D341Med (cell line): ENCODE measurements around the gene EXOC3L2.
A peak's percentile ranks its signal among the peaks of the same experiment; 100 is the strongest.
"Not testable (repeated sequence)": the region's sequence is repeated elsewhere in the genome, so short reads cannot be mapped to it uniquely, and the experiment has no call there.

Source experiments
- DNase-seq: peaks from one replicate; pipeline ENCODE4 v3.0.0; 2012; ENCODE audit warnings: low spot score

The EXOC3L2 gene

DNA sequence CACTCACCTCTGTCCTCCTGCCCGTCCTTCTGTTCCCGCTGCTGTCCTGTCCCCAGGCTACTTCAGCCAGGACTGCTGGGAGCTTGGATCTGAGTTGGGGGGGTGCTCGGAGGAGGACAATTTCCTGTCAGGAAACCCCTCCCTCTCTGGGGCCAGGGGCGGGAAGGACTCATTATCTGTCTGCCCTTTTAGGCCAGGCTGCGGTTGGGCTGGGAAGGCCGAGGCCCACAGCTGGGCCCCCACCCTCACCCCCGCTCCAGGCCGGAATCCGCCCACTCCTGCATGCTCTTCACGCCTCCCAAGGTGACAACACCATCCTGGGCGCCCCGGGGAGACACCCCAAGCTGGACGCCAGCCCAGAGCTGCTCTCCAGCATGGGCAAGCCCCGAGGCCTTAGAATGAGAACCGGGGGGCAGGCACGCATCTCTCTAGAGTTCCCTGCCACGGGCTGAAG is at the start of gene EXOC3L2:
Gene EXOC3L2, minus strand, starts transcription at position 74 of the 454 bp plus-strand sequence. CDS start 6,362 bp downstream, outside the sequence.
- DNase-seq: no peak

DNA sequence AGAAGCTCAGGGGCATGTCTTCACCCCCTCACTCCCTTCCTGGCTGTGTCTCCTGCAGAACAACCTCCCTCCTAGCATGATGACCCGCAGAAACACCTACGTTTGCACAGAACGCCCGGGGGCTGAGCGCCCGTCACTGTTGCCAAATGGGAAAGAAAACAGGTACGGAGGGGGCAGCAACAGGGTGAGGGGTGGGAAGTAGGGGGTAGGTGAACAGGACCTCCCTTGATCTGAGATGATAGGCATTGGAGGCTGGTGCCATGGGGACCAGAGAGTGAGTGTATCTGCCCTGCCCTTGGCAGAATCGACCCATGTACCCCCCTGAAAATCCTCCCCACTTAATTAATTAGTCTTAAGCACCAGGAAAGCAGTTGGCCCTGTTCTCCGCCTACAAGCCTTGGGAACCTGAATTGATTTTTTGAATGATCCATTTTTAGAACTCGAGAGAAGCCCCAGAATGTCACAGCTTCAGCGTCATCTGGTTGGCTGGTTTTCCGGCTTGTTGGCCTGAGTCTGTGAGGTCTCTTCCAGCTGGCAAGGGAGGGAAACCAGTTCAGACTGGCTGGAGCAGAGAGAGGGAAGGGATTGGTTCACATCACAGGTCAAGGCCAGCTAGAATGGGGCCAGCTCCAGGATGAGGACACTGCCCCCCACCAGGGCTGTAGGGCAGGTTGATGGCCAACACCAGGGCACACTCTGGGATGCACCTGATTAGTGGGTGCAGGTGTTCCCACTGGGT is 49.3 kb upstream of the EXOC3L2 start:
- no peak for DNase-seq

DNA sequence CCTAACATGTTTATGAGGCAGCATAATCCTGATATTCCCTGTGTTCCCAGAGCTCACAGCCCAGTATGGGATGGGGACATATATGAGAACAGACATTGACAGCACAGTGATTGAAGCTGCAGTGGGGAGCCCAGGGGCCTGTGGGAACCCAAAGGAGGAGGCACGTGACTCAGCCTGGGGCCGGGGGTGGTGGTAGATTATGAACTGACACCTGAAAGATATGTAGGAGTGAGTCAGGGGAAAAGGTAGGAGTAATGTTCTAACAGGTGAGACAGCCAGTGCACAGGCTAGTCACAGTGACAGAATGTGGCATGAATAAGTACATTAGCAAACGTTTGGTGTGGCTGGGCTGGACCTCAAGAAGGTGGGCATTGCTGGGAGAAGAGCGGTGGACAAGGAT is 48.5 kb upstream of the EXOC3L2 start:
- DNase-seq: no peak

DNA sequence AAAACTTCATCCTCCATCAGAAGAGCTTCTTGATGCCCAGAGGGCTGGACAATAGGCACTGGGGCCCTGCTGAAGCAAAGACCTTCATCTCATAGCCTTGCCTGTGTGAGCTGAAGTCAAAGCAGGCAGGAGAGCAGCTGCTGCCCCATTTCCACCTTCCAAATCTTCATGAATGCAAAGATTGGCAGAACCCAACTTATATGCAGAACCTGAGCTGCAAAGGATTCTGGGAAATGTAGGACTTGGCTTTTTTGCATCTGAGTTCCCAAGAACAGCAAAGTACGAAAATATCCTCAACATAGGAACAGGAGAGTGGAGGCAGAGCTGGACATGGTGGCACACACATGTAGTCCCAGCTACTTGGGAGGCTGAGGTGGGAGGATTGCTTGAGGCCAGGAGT is 46.6 kb upstream of the EXOC3L2 start:
- DNase-seq: no peak

DNA sequence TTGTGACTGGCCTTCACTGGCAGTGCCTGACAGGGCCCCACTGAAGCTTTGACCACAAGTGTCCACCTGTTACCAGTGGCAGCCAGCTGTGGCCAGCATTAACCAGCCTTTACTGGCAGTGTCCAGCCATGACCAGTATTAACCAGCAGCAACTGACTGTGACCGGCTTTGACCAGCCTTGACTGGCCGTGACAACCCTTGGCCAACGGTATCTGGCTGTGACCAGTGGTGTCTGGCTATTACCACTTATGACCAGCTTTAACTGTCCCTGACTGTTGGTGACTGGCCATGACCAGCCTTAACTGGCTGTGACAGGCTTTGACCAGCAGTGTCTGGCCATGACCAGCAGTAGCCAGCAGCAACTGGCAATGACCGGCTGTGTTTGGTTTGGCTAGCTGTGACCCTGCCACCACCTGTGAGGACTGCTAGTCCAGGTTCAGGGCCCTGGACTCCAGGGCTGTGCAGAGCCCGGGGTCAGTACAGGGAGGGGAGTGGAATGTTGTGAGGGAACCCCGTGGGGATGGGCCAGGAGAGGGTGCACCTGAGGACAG is 45.2 kb upstream of the EXOC3L2 start:
- DNase-seq: no peak

DNA sequence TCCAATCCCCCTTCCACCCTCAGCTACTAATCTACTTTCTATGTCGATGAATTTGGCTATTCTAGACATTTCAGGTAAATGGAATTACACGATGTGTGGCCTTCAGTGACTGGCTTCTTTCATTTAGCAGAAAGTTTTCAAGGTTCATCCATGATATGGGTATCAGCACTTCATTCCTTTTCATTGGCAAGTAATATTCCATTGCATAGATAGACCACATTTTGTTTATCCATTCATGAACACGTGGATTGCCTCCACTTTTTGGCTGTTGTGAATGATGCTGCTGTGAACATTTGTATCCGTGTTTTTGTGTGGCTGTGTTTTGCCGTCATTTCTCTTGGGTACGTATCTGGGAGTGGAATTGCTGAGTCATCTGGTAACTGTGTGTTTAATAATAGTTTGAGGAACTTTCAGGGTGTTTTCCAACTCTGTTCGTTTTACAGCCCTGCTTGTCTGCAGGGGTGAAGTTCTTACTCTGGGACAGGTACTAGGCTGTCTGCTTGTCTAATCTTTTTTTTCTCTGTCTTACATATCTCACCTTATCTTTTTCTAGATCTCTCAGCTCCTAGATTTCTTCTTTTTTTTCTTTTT is 38.3 kb upstream of the EXOC3L2 start:
- DNase-seq: no peak

DNA sequence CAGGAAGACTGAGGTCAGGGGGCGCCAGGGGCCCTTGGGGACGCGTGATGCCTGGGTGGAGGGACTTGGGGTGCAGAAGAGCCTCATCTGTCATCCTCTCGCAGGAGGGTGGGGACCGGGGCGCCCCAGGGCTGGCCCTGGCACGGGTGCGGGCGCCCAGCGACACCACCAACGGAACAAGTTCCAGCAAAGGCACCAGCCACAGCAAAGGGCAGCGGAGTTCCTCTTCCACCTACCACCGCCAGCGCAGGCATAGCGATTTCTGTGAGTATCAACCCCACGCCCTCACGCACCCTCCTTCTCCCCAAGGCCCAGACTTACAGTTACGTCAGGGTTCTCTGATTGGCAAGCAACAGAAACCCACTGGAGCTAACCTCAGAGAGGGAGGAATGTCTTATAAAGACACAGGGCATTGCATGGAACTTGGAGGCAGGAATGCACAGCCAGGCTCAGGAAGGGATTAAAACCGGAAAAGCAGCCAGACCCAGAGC is 35.3 kb upstream of the EXOC3L2 start:
- no peak for DNase-seq

DNA sequence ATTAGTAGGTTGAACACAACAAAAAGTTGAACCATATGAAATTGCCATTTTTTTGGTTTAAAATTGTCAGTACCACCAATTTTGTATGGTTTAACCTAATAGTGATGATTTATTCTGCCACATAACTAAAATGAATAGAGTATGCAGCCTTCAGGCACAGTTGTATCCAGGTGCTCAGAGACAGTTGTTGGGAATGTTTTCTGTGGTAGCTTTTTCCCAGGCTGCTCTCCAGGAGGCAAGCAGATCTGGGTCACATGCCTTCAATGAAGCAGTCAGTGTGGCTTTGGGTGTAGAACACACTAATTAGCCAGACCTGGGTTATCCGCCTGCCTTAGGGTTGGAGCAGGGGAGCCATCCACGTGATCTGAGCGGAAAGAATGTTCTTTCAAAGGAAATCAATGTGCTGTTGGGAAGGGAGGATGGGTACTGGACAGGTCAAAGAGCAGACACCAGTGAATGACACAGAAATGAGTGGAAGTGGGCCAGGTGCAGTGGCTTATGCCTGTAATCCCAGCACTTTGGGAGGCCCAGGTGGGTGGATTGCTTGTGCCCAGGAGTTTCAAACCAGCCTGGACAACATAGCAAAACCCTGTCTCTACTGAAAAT is 34.5 kb upstream of the EXOC3L2 start:
- DNase-seq: no peak

DNA sequence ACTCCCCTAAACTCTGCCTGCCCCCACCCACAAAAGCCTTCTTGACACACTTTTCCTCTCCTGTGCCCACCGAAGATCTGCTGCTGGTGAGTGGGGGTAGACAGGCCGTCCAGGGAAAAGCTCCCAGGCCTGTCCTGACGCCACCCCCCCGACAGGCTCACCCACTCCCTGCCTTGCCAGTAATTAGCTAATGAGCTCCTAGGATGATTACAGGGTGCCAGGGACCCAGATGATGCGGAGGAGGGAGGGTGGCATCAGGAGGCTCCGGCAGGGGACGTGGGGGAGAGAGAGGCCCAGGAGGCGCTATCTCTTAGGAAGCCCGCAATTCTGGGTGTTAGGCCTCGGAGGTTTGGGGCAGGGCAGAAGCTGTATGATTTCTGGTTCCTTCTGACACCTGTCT is 32.9 kb upstream of the EXOC3L2 start:
- peak; percentile 82 for DNase-seq

DNA sequence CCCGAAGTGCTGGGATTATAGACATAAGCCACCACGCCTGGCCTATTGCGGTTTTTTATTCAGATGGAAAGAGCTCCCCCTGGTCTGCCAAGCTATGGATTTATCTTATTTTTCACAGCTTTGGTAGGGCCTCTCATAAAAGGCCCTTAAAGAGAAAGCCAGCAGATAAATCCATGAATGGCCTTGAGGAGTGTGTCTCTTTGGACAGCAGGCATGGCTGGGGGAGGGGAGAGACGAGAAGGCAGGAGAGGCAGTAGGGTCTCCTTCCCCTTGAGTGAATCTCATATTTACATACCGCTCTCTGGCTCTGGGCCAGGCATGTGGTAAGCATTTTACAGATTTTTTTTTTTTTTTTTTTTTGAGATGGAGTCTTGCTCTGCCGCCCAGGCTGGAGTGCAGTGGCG is 31.1 kb upstream of the EXOC3L2 start:
- DNase-seq: peak; percentile 54

DNA sequence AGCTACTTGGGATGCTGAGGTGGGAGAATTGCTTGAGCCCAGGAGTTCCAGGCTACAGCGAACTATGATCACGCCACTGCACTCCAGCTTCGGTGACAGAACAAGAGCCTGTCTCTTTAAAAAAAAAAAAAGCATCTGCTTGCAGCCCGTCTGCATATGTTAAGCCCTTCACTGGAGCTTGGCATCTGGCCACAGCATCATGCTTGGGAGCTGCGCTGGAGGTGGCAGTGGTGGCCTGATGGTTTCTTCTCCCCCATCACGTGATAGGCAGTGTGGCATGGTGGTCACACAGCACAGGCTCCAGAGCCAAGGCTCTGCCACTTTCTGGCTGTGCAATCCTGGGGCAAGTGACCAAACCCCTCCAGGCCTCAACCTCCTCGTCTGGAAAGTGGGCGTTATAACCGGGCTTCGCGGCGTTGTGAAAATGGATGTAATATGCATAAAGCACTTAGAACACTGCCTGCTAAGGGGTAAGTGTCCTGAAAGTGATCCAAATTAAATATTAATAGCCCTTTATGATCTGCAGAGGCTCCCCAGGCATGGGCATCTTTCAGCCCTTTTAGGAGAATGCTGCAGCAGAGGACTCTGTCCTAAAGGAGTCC is 30.3 kb upstream of the EXOC3L2 start:
- peak; percentile 84 for DNase-seq

DNA sequence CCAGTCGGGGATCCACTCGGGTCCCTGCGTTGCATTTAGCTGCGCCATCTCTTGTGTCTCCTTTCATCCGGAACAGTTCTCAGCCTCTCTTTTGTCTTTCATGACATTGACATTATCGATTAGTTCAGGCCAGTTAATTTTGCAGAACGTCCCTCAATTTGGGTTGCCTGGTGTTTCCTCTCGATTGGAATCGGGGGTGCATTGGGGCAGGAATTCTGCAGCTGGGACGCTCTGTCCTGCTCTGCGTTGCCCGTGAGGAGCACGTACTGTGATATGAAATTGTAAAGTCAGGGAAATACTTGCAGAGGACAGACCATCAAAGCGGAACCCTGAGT is 28.3 kb upstream of the EXOC3L2 start:
- no peak for DNase-seq

DNA sequence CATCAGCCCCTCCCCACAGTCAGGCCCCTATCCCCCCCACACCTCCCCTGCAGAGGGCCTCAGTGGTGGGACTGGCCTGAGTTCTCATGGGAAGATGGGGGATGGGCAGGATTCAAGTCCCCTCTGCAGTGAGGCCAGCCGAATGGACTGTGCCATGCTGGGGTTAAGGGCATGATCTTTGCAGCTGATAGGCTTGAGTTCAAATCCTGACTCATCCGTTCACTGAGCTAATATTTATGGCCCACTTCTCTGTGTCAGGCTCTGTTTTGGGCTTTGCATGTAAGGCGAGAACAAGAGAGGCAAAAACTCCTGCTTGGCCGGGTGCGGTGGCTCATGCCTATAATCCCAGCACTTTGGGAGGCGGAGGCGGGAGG is 26.5 kb upstream of the EXOC3L2 start:
- no peak for DNase-seq

DNA sequence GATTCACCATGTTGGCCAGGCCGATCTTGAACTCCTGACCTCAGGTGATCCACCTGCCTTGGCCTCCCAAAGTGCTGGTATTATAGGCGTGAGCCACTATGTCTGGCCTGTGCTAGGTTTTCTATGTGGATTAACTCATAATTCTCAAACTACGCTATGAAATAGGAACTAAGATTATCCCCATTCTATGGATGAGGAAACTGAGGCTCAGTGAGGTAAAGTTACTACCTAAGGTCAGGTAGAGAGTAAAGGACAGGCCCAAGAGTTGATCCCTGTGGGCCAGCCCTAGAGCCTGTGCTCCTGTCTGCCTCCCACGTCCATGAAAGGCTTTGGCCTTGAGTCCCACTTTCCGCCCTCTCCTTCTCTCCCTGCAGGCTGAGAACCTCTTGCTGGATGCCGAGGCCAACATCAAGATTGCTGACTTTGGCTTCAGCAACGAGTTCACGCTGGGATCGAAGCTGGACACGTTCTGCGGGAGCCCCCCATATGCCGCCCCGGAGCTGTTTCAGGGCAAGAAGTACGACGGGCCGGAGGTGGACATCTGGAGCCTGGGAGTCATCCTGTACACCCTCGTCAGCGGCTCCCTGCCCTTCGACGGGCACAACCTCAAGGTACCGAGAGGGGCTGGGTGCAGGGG is 26.0 kb upstream of the EXOC3L2 start:
- DNase-seq: no peak

DNA sequence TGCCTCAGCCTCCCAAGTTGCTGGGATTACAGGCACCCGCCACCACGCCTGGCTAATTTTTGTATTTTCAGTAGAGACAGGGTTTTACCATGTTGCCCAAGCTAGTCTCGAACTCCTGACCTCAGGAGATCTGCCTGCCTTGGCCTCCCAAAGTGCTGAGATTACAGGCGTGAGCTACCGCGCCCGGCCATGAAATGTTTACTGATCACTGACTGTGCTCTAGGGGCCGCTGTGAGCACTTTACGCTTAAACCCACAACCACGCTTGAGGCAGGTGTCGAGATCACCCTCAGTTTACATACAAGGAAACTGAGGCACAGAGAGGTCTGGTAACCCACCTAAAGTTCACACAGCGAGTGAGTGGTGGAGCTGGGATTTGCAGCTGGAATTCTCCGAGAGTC is 24.7 kb upstream of the EXOC3L2 start:
- DNase-seq: not testable (repeated sequence)

DNA sequence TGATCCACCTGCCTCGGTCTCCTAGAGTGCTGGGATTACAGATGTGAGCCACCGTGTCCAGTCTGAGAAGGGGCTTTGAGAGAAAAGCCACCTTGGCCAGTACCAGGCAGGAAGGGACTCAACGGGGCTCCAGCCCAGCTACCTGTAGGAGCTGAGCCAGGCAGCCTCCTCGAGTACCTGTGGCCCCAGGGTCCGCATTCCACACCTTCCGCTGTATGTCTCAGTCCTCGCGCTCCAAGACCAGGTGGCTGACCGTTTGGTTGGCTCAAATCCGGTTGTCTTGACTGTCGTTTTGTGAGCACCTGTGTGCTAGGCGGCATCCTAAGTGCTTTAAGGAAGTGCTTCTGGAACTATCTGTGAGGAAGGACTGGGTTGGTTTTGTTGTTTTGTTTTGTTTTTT is 22.1 kb upstream of the EXOC3L2 start:
- DNase-seq: no peak

DNA sequence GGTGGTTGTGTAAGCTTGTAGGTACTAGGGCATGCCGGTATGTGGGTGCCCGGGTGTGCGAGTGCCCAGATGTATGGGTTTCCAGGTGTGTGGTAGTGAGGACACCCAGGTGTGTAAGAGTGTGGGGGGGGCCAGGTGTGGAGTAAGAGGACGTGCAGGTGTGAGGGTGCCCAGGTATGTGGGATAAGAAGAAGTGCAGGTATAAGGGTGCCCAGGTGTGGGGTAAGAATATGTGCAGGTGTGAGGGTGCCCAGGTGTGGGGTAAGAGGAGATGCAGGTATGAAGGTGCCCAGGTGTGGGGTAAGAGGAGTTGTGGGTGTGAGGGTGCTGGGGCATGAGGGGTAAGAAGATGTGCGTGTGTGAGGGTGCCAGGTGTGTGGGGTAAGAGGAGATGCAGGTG is 20.2 kb upstream of the EXOC3L2 start:
- no peak for DNase-seq

DNA sequence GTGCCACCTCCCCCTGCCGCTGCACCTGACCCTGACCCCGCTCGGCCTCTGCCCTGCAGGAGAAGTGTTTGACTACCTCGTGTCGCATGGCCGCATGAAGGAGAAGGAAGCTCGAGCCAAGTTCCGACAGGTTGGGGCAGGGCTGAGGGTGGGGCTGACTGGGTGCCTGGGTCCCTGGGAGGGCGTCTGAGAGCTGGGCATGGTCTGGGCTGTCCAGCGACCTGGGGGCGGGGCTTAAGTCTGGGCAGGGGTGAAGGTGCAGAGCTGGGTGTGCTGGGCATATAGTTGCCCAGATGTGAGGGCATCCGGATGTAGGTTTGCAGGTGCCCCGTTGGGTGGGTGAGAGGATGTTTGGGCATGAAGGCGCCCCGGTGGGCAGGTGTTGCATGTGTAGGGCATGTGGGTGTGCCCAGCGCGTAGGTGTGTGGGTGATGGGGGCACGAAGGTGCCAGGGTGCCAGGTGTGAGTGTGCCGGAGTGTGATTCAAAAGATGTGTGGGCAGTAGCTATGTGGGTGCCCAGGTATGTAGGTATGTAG is 19.6 kb upstream of the EXOC3L2 start:
- DNase-seq: no peak

DNA sequence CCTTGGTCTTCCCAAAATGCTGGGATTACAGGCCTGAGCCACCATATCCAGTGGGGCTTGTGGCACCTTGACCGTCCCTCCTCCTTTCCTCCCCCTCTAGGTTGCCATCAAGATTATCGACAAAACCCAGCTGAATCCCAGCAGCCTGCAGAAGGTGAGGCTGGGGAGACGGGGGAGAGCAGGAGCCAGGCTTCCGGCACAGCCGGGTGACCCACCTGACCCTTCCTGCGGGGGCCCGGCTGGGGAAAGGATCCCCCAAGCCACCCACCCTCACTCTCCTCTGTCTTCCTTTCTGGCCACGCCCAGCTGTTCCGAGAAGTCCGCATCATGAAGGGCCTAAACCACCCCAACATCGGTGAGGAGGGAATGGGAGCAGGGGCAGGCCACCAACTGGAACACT is 17.8 kb upstream of the EXOC3L2 start:
- DNase-seq: no peak

DNA sequence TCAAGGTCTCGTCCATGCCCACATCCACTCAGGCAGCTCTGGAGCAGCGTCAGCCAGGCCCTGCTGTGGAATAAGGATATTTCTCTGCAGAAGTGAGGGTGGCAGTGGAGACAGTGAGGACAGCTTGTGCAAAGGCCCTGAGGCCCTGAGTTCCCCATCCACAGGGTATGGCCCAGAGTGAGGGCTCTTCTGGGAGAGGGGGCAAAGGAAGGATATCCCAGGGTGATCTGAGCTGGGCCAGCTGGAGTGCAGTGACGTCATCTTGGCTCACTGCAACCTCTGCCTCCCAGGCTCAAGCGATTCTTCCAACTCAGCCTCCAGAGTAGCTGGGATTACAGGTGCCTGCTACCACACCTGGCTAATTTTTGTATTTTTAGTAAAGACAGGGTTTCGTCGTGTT is 17.4 kb upstream of the EXOC3L2 start:
- DNase-seq: no peak

DNA sequence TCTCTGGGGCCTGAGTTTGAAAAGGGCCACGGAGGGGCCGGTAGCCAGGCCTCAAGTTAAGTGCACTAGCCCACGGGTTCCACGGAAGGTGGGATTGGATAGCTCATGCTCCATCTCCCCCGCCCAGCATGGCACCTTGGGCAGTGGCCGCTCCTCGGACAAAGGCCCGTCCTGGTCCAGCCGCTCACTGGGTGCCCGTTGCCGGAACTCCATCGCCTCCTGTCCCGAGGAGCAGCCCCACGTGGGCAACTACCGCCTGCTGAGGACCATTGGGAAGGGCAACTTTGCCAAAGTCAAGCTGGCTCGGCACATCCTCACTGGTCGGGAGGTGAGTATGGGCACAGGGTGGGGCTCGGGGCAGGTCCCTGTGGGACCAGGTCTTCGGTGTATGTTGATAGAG is 13.7 kb upstream of the EXOC3L2 start:
- no peak for DNase-seq

DNA sequence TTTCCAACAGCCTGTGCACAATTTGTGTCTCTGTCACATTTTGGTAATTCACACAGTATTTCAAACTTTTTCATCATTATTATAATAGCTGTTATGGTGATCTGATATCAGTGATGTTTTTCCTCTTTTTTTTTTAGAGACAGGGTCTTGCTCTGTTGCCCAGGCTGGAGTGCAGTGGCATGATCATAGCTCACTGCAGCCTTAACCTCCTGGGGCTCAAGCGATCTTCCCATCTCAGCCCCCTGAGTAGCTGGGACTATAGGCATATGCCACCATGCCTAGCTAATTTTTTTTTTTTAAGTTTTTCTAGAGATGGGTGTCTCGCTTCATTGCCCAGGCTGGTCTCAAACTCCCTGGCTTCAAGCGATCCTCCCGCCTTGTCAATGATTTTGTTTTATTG is 11.6 kb upstream of the EXOC3L2 start:
- no peak for DNase-seq
